K562 (cell line): ENCODE measurements around the gene CREB3L1. TPM values are rescaled to one million over a fixed set of nuclear protein-coding genes. Genes with fewer than 3 reads are reported as not detected.

Source experiments
- ATAC-seq: fragments of 200-7000 bp; cut with Tn5 transposase; 3 replicates; pipeline ENCODE4 v1.9.1; 2020; ENCODE audit warnings: moderate library complexity
- BruUV-seq: library from RNA; stranded (reverse); fragments of 400-500 nt; replicated peaks from 2 replicates; lab custom pipeline; 2021; lab: Mats Ljungman, UMichigan
- CTCF ChIA-PET: fragments of 300-600 bp; formaldehyde crosslinking; extraction: SDS; loops from one replicate; lab custom pipeline; 2021; ENCODE audit warnings: low intra/inter-chr PET ratio; lab: Yijun Ruan, JAX
- POLR2A ChIA-PET: fragments of 300-600, 350-650 bp; sonication (Branson Sonifier 250); formaldehyde crosslinking; extraction: SDS; loops from one replicate; lab custom pipeline; 2021; ENCODE audit warnings: antibody characterized with exemption, inconsistent platforms; lab: Yijun Ruan, JAX
- DNase-seq, 4 experiments: peaks; one replicate each; pipeline versions ENCODE4 v3.0.0 to v3.0.0-alpha.2; 2011 to 2018; ENCODE audit warnings: low spot score in 3 of 4, mixed read lengths in 3 of 4; ENCODE audit errors: extremely low read depth in 1 of 4
- FAIRE-seq: peaks from 2 replicates; lab custom pipeline; 2011; peaks lifted over from hg19 to GRCh38; lab: Jason Lieb, UNC
- H2AFZ ChIP-seq: 2 replicates; pipeline ENCODE4 v1.6.0; 2011; ENCODE audit warnings: low read depth, low read length, control low read depth, inconsistent platforms
- H3K27ac ChIP-seq: fragments of 200-600 bp; 3 replicates; pipeline ENCODE4 v1.8.0; 2011; ENCODE audit warnings: low read depth, mild to moderate bottlenecking, control low read depth, inconsistent platforms, low read length, moderate library complexity, mixed read lengths; ENCODE audit errors: extremely low read depth
- H3K27me3 ChIP-seq, 2 experiments: fragments of 300-600 bp in 1 of 2; 2 replicates in 1 of 2; 3 replicates in 1 of 2; pipeline versions ENCODE4 v1.6.0 to v1.8.0; 2011; ENCODE audit warnings: inconsistent platforms in 2 of 2, low read length in 2 of 2, mild to moderate bottlenecking in 1 of 2, mixed read lengths in 1 of 2, moderate library complexity in 1 of 2; ENCODE audit not compliant: control insufficient read depth in 2 of 2, insufficient read depth in 2 of 2
- H3K36me3 ChIP-seq: fragments of 300-600 bp; 3 replicates; pipeline ENCODE4 v1.8.0; 2011; ENCODE audit warnings: mild to moderate bottlenecking, low read length, inconsistent platforms; ENCODE audit not compliant: control insufficient read depth, insufficient read depth
- H3K4me1 ChIP-seq, 2 experiments: fragments of 200-600 bp in 1 of 2; replicated peaks in 1 of 2; 2 replicates in 1 of 2; 3 replicates in 1 of 2; pipeline versions ENCODE4 v1.5.1 to v1.8.0; 2011; ENCODE audit warnings: inconsistent platforms in 2 of 2, low read length in 2 of 2, mild to moderate bottlenecking in 1 of 2, mixed read lengths in 1 of 2, moderate library complexity in 1 of 2; ENCODE audit not compliant: control insufficient read depth in 2 of 2, insufficient read depth in 2 of 2
- H3K4me2 ChIP-seq: 2 replicates; pipeline ENCODE4 v1.6.1; 2011; ENCODE audit warnings: low read length, control low read depth, inconsistent platforms, mixed read lengths; ENCODE audit not compliant: insufficient read depth
- H3K4me3 ChIP-seq: fragments of 200-600 bp; sonication (generic), shearing (Covaris generic); 2 replicates; pipeline ENCODE4 v1.5.1; 2016; ENCODE audit warnings: control low read depth, inconsistent platforms
- H3K79me2 ChIP-seq: fragments of 200-600 bp; 3 replicates; pipeline ENCODE4 v1.8.0; 2011; ENCODE audit warnings: low read length, inconsistent platforms; ENCODE audit not compliant: control insufficient read depth, insufficient read depth
- H3K9ac ChIP-seq, 2 experiments: 2 replicates each; pipeline versions ENCODE4 v1.6.0 to v1.6.1; 2011; ENCODE audit warnings: low read depth in 2 of 2, low read length in 2 of 2, control low read depth in 1 of 2, inconsistent platforms in 1 of 2, mild to moderate bottlenecking in 1 of 2, mixed read lengths in 1 of 2; ENCODE audit not compliant: insufficient read depth in 1 of 2
- H3K9me1 ChIP-seq: one replicate; pipeline ENCODE4 v1.6.0; 2011; ENCODE audit warnings: inconsistent platforms, mild to moderate bottlenecking, low read length, moderate library complexity; ENCODE audit not compliant: control insufficient read depth, insufficient read depth
- H3K9me3 ChIP-seq: replicated peaks from 2 replicates; pipeline ENCODE4 v1.5.1; 2011; ENCODE audit warnings: low read depth, low read length, inconsistent platforms; ENCODE audit not compliant: control insufficient read depth, insufficient read depth
- H4K20me1 ChIP-seq: replicated peaks from 2 replicates; pipeline ENCODE4 v1.6.1; 2011; ENCODE audit warnings: low read length, inconsistent platforms, mixed read lengths; ENCODE audit not compliant: control insufficient read depth, insufficient read depth
- CREB3 ChIP-seq: fragments of 450-650 bp; conservative IDR thresholded peaks from 2 replicates; pipeline ENCODE4 v1.6.1; 2016; ENCODE audit warnings: missing genetic modification characterization, low read depth, mild to moderate bottlenecking, missing compliant biosample characterization, moderate library complexity
- CREM ChIP-seq: IDR thresholded peaks from 2 replicates; pipeline ENCODE4 v1.6.1; 2014; ENCODE audit warnings: antibody characterized with exemption, low read depth
- ELK1 ChIP-seq: sonication (generic); formaldehyde crosslinking; IDR thresholded peaks from 2 replicates; pipeline ENCODE4 v1.8.1; 2022; ENCODE audit warnings: missing genetic modification reagents
- IRF1 ChIP-seq: sonication (generic); formaldehyde crosslinking; IDR thresholded peaks from 2 replicates; pipeline ENCODE4 v1.8.0; 2022; ENCODE audit warnings: missing genetic modification reagents, mild to moderate bottlenecking, borderline replicate concordance
- LARP7 ChIP-seq: fragments of 450-650 bp; IDR thresholded peaks from 2 replicates; pipeline ENCODE4 v1.6.1; 2016
- PCBP1 ChIP-seq: fragments of 200-400 bp; formaldehyde crosslinking; IDR thresholded peaks from 2 replicates; pipeline ENCODE4 v1.6.1; 2018; ENCODE audit warnings: mild to moderate bottlenecking, low read depth, low read length; ENCODE audit not compliant: poor library complexity, severe bottlenecking
- PKNOX1 ChIP-seq: fragments of 450-650 bp; IDR thresholded peaks from 2 replicates; pipeline ENCODE4 v1.6.1; 2016
- POLR3G ChIP-seq: IDR thresholded peaks from 2 replicates; pipeline ENCODE4 v1.6.1; 2011; ENCODE audit not compliant: insufficient read length, insufficient replicate concordance; ENCODE audit errors: extremely low read depth
- ZHX1 ChIP-seq: fragments of 150-350 bp; conservative IDR thresholded peaks from 2 replicates; pipeline ENCODE4 v1.6.1; 2014; ENCODE audit warnings: low read length
- ZNF639 ChIP-seq, 2 experiments: fragments of 200-800 bp in 1 of 2; sonication (Bioruptor generic) in 1 of 2; sonication (generic) in 1 of 2; formaldehyde crosslinking in 1 of 2; IDR thresholded peaks in 1 of 2; conservative IDR thresholded peaks in 1 of 2; 2 replicates each; pipeline versions ENCODE4 v1.5.0 to v1.6.1; 2016 to 2020; ENCODE audit warnings: missing compliant biosample characterization in 1 of 2, missing genetic modification characterization in 1 of 2, missing genetic modification reagents in 1 of 2
- ZNF696 ChIP-seq: fragments of 250-450 bp; sonication (Bioruptor Pico); conservative IDR thresholded peaks from 2 replicates; pipeline ENCODE4 v1.4.0; 2020; ENCODE audit warnings: mild to moderate bottlenecking, moderate library complexity
- ZNF764 ChIP-seq: fragments of 250-450 bp; sonication (Bioruptor Pico); IDR thresholded peaks from 2 replicates; pipeline ENCODE4 v1.4.0; 2020; ENCODE audit warnings: low read depth, mild to moderate bottlenecking, moderate library complexity
- WGBS: fragments of 100-300 bp; shearing (Covaris generic); methylation state at CpG from one replicate; pipeline ENCODE4 v1.1.6; 2016; ENCODE audit warnings: low coverage, mixed read lengths; ENCODE audit not compliant: insufficient coverage; ENCODE audit errors: missing lambda C conversion rate; 5-methylcytosine and 5-hydroxymethylcytosine counted together
- in situ Hi-C: fragments of 300-500 bp; cut with MboI; formaldehyde crosslinking; loops from 4 replicates; pipeline ENCODE4 v1.15.0; 2018; ENCODE audit warnings: inconsistent platforms, mixed read lengths
- intact Hi-C: fragments of 100-400 bp; cut with micrococcal nuclease; formaldehyde crosslinking; loops from 2 replicates; pipeline ENCODE4 v1.14.2; 2022
- polyA plus RNA-seq, 8 experiments: library from polyadenylated mRNA; depleted of rRNA in 4 of 8; stranded (reverse) in 5 of 8; unstranded in 3 of 8; fragments of >200 nt; fragmentation: Nextera tagmentation in 2 of 8; fragmentation: Illumina TruSeq in 1 of 8; extraction: Ambion mirVana in 2 of 8; extraction: Trizol in 1 of 8; gene quantifications; 2 replicates each; pipeline versions ENCODE4 v1.2.1 to v1.2.3, GENCODE V29; 2011 to 2014; ENCODE audit warnings: inconsistent platforms in 1 of 8, missing spikeins in 1 of 8
- total RNA-seq, 7 experiments: library from RNA; depleted of rRNA in 6 of 7; stranded (reverse); fragments of >200 nt in 6 of 7; fragmentation: Illumina TruSeq in 2 of 7; extraction: Trizol in 2 of 7; gene quantifications; 2 replicates each; pipeline versions ENCODE4 v1.2.1 to v1.2.3, GENCODE V29; 2011 to 2021; ENCODE audit warnings: low replicate concordance in 1 of 7

Gene CREB3L1
- total and polyA plus RNA-seq, 9 of the 15 experiments (the other 6 are each of a cell fraction or from before 2014, with no cell fraction given), result 1.2 to 27.6 (median 3.7) TPM

GRCh38 chr11:46334211-46334610, 56.7 kb downstream of the CREB3L1 start (continued):
- TF ChIP-seq LARP7, result no peak

GRCh38 chr11:46335271-46335670, 57.8 kb downstream of the CREB3L1 start:
- H3K79me2 ChIP-seq, result no peaks in the 10 kb centered on the region
- H4K20me1 ChIP-seq, result peaks cover 3% of the 10 kb centered on the region; the same call in 1 of the 2 replicates
- WGBS, result 48% methylated on average over 6 of the region's 6 CpGs
- H3K36me3 ChIP-seq, result no peaks in the 10 kb centered on the region
- H3K9me3 ChIP-seq, result no peaks in the 10 kb centered on the region
- POLR2A ChIA-PET, result no interaction called here
- no peak for DNase-seq
- no peak for ATAC-seq
- in situ Hi-C loops (no loop called here), intact Hi-C loops (no loop called here)
- peaks cover 25 to 61% of the 10 kb centered on the region in 2 experiments; a peak in 4 of 5 replicates for H3K27me3 ChIP-seq
- H3K4me1 ChIP-seq, result peaks cover 24 to 47% of the 10 kb centered on the region in 2 experiments
- FAIRE-seq, result no peak
- H3K27ac ChIP-seq, result no peak overlapping the region
- H3K4me3 ChIP-seq, result no peak overlapping the region
- BruUV-seq, result no TSS peak
- H3K9ac ChIP-seq, result no peak overlapping the region
- CTCF ChIA-PET, result no interaction called here
- no peak overlapping the region for H3K4me2 ChIP-seq
- H2AFZ ChIP-seq, result no peak overlapping the region
- H3K9me1 ChIP-seq, result no peaks in the 10 kb centered on the region
- TF ChIP-seq POLR3G (no peak), ELK1 (CRISPR knock-in tag) (no peak), PKNOX1 (no peak), IRF1 (no peak), PCBP1 (no peak), ZNF764 (CRISPR knock-in tag) (no peak), ZNF696 (no peak), CREB3 (tag) (no peak), CREM (no peak), ZNF639 (CRISPR knock-in tag; conservative IDR thresholded peaks at IDR 0.05 in 1 of 2, IDR thresholded peaks at IDR 0.05 in 1 of 2) (no peak), ZHX1 (no peak)
